BLaER1 (cell line): ENCODE measurements around the gene COA8.

ENCODE experiments used
- H3K27ac ChIP-seq: shearing (Covaris generic); formaldehyde crosslinking; 2 replicates; pipeline ENCODE4 v1.8.1; 2022
- H3K27me3 ChIP-seq: shearing (Covaris generic); formaldehyde crosslinking; 2 replicates; pipeline ENCODE4 v1.8.1; 2022
- H3K36me3 ChIP-seq: shearing (Covaris generic); formaldehyde crosslinking; 2 replicates; pipeline ENCODE4 v1.8.1; 2022
- H3K4me1 ChIP-seq: shearing (Covaris generic); formaldehyde crosslinking; 2 replicates; pipeline ENCODE4 v1.8.1; 2022
- H3K4me2 ChIP-seq: shearing (Covaris generic); formaldehyde crosslinking; 2 replicates; pipeline ENCODE4 v1.8.1; 2022
- H3K4me3 ChIP-seq: shearing (Covaris generic); formaldehyde crosslinking; 2 replicates; pipeline ENCODE4 v1.8.1; 2022
- H3K9ac ChIP-seq: shearing (Covaris generic); formaldehyde crosslinking; 2 replicates; pipeline ENCODE4 v1.8.1; 2022
- H3K9me3 ChIP-seq: shearing (Covaris generic); formaldehyde crosslinking; 2 replicates; pipeline ENCODE4 v1.8.1; 2022
- H4K20me1 ChIP-seq: shearing (Covaris generic); formaldehyde crosslinking; 2 replicates; pipeline ENCODE4 v1.8.1; 2022
- Cebpa-rat ChIP-seq: shearing (Covaris generic); IDR thresholded peaks from 2 replicates; pipeline ENCODE4 v1.8.1; 2022

Gene COA8

DNA sequence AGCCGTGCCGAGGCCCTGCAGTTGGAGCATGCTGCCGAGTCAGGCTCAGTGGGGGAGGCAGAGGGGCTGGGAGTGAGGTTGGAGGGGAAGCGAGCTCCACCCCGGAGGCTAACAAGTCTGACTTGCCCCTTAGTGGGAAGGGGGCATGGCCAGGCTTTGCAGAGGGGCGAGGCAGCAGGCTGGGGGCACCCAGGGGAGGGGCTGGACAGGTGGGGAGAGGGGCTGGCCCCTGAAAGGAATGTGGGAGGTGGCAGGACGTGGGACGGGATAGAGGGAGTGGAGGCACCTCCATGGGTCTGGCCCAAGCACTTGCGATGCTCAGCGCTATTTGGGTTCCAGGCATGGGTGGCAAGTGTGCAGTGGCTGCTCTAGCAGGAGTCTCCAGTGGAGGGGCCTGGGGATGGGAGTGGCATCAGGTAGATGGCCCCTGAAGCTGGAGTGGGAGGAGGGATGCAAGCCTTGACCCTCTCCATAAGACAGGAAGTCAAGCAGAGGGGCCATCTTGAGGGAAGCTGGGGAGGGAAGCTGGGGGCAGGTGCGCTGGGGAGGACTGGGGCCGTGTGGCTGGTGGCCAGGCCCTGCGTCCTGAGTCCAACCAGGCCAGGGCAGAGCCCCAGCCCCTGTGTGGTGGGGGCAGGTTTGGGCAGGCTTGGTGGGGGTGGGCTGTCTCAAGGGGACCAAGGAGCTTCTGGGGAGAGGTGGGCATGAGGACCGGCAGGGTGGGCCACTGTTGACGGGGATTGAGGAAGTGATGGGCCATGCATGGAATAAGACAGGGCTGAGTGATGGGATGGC lies 31.1 kb upstream of the COA8 start:
- peaks cover 67% of the 10 kb centered on the region for H3K36me3 ChIP-seq

DNA sequence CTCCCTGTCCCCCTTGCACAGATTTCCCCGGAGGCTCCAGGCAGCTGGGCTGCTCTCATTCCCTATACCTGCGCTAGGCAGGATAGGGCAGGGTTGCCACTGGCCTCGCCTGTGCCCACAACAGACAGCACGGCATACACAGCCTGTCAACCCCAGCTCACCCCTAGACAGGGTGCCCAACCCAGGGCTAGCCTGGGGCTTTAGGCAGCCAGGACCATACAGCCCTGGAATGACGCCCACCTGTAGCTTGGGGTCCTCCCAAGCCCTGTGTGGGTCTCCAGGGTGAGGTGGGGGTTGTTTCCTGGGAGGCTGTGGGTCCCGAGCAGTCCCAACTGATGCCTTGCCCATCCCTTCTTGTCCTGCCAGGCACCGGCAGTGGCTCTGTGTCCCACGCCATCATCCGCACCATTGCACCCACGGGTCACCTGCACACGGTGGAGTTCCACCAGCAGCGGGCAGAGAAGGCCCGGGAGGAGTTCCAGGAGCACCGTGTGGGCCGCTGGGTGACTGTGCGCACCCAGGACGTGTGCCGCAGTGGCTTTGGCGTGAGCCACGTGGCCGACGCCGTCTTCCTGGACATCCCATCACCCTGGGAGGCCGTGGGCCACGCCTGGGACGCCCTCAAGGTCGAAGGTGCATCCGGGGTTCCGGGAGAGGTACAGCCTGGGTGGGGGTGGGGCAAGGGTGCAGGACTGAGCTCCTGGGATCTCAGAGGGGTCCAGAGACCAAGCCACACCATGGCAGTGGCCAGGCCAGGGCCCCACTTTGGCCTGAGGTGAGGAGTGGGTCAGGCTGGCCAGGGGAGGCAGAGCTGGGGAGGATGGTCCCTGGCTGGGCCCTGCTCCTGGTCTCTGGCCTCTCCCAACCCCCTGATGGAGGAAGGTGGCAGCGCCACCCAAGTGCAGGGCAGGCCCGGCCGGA lies 30.3 kb upstream of the COA8 start:
- Histone ChIP-seq H3K27ac (no peak overlapping the region), H3K4me1 (peaks cover 39% of the 10 kb centered on the region), H3K4me2 (no peak overlapping the region), H3K9ac (no peak overlapping the region), H3K27me3 (no peaks in the 10 kb centered on the region), H3K9me3 (no peaks in the 10 kb centered on the region), H3K36me3 (peaks cover 74% of the 10 kb centered on the region), H3K4me3 (no peak overlapping the region), H4K20me1 (peaks cover 82% of the 10 kb centered on the region)
- no peak for TF ChIP-seq Cebpa-rat

More for the DNA sequence above, 31.1 kb upstream of the COA8 start:
- TF ChIP-seq Cebpa-rat: no peak
- Histone ChIP-seq H3K27ac (no peak overlapping the region), H3K9ac (no peak overlapping the region), H3K27me3 (peaks cover 2% of the 10 kb centered on the region; the same call in 1 of the 2 replicates), H3K4me1 (peaks cover 48% of the 10 kb centered on the region), H3K4me3 (no peak overlapping the region), H3K9me3 (no peaks in the 10 kb centered on the region), H4K20me1 (peaks cover 74% of the 10 kb centered on the region), H3K4me2 (peak overlapping the region; percentile 97; the same call in 1 of the 2 replicates)

DNA sequence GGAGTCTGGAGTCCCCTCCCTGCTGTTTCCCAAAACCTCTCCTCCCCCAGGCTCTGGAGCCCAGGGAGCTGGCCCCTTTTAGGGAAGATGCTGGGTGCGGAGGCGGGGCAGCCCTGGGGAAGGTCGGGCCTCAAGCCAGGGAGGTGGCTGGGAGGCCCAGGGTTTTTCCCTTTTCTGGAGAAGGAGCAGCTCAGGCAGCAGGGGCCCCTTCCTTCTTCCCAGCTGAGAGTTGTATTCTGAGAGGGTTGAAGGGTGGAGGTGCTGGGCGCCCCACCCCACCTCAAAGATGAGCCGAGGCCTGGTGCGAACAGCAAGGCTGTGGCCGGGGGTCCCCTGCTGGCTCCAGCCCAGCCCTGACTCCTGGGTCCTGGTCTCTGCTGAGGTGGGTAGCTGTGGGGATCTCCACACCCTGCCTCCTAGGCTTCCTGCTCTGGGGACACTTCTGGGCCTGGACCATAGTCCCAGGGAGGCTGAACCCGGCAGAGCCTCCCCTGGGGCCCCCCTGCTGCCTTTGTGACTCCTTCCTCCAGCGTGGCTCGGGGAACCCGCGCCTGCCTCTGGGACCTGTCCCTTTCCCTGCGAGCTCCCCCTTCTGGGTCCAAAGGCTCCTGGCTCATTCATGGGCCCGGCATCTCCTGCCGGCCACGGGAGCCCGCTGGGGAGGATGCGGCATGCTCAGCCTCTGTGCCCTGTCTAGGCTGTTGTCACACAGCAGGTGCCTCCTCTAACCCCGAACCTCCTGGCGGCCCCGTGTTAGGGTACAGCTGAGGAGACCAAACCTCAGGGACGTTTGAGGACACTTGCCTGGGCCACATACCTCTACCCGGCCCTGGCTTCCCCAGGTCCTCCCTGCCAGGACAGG lies 29.4 kb upstream of the COA8 start:
- Histone ChIP-seq H3K36me3 (peaks cover 74% of the 10 kb centered on the region), H3K9me3 (no peaks in the 10 kb centered on the region), H3K4me3 (no peak overlapping the region), H3K4me2 (no peak overlapping the region), H3K9ac (no peak overlapping the region), H3K27ac (no peak overlapping the region), H3K4me1 (peaks cover 35% of the 10 kb centered on the region), H4K20me1 (peaks cover 87% of the 10 kb centered on the region), H3K27me3 (no peaks in the 10 kb centered on the region)
- no peak for TF ChIP-seq Cebpa-rat

DNA sequence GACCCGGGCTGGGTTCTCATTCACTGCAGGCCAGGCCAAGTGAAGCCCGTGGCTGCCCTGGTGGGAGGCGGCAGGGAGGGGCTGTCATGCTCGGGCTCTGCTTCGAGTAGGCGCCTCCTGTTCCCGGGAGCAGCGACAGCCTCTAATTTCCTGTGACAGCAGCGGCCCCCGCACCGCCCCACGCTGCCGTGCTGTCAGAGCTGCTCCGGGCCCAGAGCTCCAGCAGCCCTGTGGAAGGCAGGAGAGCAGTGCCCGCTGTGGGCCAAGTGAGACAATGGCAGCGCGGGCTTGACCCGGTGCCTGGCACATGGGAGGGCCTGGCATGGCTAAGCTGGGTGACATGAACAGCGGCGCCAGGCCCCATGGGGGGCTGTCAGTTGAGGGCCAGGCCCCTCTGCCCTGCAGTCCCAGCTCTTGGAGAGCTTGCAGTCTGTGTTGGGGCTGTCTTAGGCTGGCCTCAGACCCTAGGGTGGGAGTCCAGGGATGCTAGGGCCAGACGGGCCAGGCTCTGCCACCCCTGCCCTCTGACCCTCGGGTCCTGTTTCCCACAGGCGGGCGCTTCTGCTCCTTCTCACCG lies 28.7 kb upstream of the COA8 start:
- H3K9ac ChIP-seq: no peak overlapping the region
- H3K4me1 ChIP-seq: peaks cover 38% of the 10 kb centered on the region
- H3K9me3 ChIP-seq: no peaks in the 10 kb centered on the region
- no peak overlapping the region for H3K27ac ChIP-seq
- H3K36me3 ChIP-seq: peaks cover 74% of the 10 kb centered on the region
- no peak overlapping the region for H3K4me3 ChIP-seq
- H3K4me2 ChIP-seq: no peak overlapping the region
- TF ChIP-seq Cebpa-rat: no peak
- no peaks in the 10 kb centered on the region for H3K27me3 ChIP-seq
- H4K20me1 ChIP-seq: peaks cover 87% of the 10 kb centered on the region

DNA sequence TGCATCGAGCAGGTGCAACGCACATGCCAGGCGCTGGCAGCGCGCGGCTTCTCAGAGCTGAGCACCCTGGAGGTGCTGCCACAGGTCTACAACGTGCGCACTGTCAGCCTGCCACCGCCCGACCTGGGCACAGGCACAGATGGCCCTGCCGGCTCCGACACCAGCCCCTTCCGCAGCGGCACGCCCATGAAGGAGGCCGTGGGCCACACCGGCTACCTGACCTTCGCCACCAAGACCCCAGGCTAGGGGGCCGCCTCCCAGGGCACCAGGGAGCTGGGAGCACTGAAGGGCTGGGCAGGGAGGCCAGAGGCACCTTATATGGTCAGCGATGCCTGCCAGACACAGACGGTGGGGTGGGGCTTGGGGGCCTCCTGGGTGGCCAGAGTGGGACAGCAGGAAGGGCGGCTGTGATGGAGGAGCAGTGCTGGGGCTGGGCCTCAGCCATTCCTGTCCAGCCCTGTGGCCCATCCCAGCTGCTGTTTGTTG lies 28.1 kb upstream of the COA8 start:
- Histone ChIP-seq H3K9me3 (no peaks in the 10 kb centered on the region), H3K9ac (no peak overlapping the region), H3K27ac (no peak overlapping the region), H3K36me3 (peaks cover 74% of the 10 kb centered on the region), H3K4me2 (no peak overlapping the region), H3K4me3 (no peak overlapping the region), H3K27me3 (no peaks in the 10 kb centered on the region), H4K20me1 (peaks cover 83% of the 10 kb centered on the region), H3K4me1 (peaks cover 40% of the 10 kb centered on the region)
- no peak for TF ChIP-seq Cebpa-rat

DNA sequence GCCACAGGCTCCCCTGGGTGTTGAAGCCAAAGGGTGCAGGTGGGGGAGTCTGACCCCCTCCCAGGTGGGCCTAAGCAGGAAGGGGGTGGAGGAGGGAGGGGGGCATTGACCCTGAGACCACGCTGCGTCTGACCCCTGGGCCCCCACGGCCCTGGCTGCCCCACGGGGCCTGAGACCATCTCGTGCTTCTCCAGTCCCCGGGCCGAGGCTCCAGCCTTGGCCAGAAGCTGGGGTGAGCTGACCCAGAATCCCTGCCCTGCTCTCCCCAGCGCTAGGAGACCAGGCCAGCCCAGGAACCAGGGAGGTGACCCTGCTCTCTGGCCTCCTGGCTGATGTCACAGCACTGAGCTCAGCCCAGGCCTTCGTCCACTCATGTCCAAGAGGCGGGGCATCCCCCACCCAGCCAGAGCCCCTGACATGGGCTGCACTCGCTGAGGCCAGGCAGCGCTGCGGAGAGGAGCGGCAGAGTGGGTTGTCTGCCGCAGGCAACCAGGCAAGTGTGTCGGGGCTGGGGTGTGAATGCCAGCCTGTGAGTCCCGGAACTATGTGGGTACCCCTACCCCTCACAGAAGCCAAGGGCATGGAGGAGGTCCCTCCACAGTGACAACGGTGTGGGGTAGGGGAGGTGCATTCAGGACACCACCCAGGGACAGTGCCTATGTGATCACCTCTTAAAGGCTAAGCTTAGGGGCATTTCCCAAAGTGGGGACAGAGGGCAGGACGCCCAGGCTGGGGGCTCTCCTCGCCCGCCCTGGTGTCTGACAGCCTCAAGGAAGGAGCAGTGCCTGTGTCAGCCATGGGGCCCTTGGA lies 27.5 kb upstream of the COA8 start:
- H3K27me3 ChIP-seq: no peaks in the 10 kb centered on the region
- peaks cover 69% of the 10 kb centered on the region for H3K36me3 ChIP-seq
- TF ChIP-seq Cebpa-rat: no peak

DNA sequence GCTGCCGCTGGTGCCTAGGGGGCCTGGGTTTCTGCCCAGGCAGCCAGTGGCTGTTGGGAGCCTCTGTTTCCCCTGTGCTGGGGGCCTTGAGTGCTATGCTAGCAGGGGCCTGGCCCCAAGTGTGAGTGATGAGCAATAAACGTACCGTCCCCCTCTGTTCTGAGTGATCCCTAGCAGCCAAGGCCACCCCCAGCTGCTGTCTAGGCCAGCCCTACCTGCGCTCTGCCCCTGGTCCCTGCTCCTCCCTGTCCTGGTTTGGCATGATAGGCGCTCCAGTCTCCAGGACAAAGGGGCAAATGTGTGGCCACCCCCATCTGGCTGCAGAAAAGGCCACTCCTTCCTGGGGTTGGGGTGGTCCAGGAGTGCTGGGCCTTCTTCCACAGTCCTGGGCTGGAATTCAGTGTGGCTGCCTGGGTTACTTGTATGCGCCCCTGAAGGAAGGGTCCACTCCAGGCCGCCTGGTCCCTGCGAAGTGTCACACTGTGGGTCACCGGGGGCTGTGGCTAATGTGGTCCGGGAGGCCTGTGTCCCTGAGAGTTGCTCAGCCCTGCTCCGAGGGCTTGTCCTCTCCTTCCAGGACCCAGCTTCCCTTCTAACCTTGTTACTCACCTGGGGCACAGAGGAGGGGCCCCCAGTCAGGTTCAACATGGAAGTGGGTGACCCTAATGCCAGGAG lies 26.7 kb upstream of the COA8 start:
- TF ChIP-seq Cebpa-rat: no peak
- H3K4me2 ChIP-seq: no peak overlapping the region
- H3K4me1 ChIP-seq: peaks cover 40% of the 10 kb centered on the region
- no peak overlapping the region for H3K9ac ChIP-seq
- no peaks in the 10 kb centered on the region for H3K9me3 ChIP-seq
- H3K27me3 ChIP-seq: no peaks in the 10 kb centered on the region
- no peak overlapping the region for H3K27ac ChIP-seq
- H4K20me1 ChIP-seq: peaks cover 69% of the 10 kb centered on the region
- peaks cover 62% of the 10 kb centered on the region for H3K36me3 ChIP-seq
- H3K4me3 ChIP-seq: no peak overlapping the region

More for the DNA sequence above, 27.5 kb upstream of the COA8 start:
- no peak overlapping the region for H3K27ac ChIP-seq
- H3K4me1 ChIP-seq: peaks cover 40% of the 10 kb centered on the region
- no peak overlapping the region for H3K4me2 ChIP-seq
- no peak overlapping the region for H3K4me3 ChIP-seq
- H3K9me3 ChIP-seq: no peaks in the 10 kb centered on the region
- H3K9ac ChIP-seq: no peak overlapping the region
- H4K20me1 ChIP-seq: peaks cover 77% of the 10 kb centered on the region

DNA sequence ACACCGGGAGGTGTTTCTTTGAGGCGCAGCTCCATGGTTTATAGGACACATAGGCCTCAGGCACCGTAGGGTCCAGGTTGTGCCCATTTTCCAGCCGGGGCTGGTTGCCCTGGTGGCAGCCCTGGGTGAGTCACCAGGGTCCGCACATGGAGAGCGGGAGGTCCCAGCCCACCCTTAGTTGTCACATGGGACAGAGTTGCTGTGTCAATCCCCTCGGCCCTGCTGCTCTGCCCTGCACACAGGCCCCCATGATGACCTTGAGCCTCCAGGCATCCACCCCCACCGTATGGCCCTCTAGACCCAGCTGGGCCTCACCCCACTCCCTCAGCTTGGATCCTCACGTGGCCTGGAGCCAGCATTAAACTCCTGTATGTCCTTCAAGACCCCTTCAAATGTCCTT lies 26.1 kb upstream of the COA8 start:
- no peak overlapping the region for H3K27ac ChIP-seq
- peaks cover 63% of the 10 kb centered on the region for H4K20me1 ChIP-seq
- no peak overlapping the region for H3K4me2 ChIP-seq
- no peak overlapping the region for H3K9ac ChIP-seq
- no peaks in the 10 kb centered on the region for H3K27me3 ChIP-seq
- no peaks in the 10 kb centered on the region for H3K9me3 ChIP-seq
- H3K4me3 ChIP-seq: no peak overlapping the region
- peaks cover 40% of the 10 kb centered on the region for H3K4me1 ChIP-seq
- TF ChIP-seq Cebpa-rat: no peak
- H3K36me3 ChIP-seq: peaks cover 55% of the 10 kb centered on the region
